ENCODE data around the gene NUDT15.

DNA sequence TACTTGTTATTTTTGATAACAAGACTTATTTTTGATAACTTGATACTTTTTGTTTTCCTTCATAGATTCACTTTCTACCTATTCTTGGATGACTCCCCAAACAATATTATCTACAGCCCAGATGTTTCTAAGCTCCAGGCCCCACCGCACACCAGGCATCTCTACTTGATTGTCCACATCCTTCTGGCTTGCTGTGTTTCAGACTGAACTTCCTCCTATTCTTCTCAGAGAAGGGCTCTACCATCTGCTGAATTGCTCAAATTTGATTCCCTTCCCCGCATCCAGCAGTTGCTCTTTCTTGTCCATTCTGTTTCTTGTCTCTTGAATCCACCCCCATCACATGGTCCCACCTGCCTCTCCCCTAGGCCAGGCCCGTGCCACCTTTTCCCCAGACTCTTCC lies 13.0 kb downstream of the NUDT15 start:
- no peak for TF ChIP-seq POLR2AphosphoS5 (IDR thresholded peaks at IDR 0.05; ENCODE audit: low read length)
- no peak for TF ChIP-seq POLR2A (IDR thresholded peaks at IDR 0.05; ENCODE audit: low read depth, low read length)
- TF ChIP-seq, protein P1, sequence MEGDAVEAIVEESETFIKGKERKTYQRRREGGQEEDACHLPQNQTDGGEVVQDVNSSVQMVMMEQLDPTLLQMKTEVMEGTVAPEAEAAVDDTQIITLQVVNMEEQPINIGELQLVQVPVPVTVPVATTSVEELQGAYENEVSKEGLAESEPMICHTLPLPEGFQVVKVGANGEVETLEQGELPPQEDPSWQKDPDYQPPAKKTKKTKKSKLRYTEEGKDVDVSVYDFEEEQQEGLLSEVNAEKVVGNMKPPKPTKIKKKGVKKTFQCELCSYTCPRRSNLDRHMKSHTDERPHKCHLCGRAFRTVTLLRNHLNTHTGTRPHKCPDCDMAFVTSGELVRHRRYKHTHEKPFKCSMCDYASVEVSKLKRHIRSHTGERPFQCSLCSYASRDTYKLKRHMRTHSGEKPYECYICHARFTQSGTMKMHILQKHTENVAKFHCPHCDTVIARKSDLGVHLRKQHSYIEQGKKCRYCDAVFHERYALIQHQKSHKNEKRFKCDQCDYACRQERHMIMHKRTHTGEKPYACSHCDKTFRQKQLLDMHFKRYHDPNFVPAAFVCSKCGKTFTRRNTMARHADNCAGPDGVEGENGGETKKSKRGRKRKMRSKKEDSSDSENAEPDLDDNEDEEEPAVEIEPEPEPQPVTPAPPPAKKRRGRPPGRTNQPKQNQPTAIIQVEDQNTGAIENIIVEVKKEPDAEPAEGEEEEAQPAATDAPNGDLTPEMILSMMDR (IDR thresholded peaks at IDR 0.05 in 2 of 3, conservative IDR thresholded peaks at IDR 0.05 in 1 of 3; ENCODE audit: control insufficient read depth in 2 of 3, extremely low read depth in 1 of 3, insufficient read depth in 1 of 3, low read depth in 3 of 3, low read length in 3 of 3), result no peak
- no peak for TF ChIP-seq CREB1 (IDR thresholded peaks at IDR 0.05; ENCODE audit: low read depth)
- no peak for TF ChIP-seq TCF12 (IDR thresholded peaks at IDR 0.05; ENCODE audit: low read depth, low read length)

Data from GM12878 (cell line).